ENCODE data around the gene CEP63.

The CEP63 gene

DNA sequence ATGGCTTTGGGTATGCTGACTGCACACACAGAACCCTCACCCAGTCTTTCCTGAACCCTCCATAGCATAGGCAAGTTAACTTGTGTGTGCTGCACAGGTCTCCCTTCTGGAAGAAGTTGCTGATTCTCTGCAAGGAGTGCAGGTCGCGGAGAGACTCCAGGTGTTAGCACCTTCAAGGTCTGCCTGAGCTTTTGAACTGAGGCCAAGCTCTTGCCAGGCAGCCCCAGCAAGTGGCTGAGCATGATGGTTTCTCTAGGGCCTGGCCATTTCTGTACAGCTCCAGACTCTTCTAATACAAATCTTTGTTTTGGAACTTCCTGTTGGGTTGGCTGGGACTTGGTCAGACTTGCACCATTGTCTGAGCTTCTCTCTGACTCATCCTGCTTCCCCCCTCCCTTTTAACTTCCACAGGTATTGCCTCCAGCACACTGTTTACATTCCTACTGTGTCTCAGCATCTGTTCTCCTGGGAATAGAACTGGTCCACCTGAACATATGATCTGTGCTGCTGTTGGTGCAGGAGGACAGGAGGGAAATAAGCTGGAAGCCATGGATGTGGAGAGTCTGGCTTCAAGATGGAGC is 111.6 kb downstream of the CEP63 start:
- DNase-seq (ENCODE audit: low read depth), result peak; percentile 39
- no peak for TF ChIP-seq CTCF (IDR thresholded peaks at IDR 0.05; ENCODE audit: low read length, missing control alignments)
- H3K4me3 ChIP-seq (replicated peaks; ENCODE audit: low read depth, low read length), result no peak overlapping the region

DNA sequence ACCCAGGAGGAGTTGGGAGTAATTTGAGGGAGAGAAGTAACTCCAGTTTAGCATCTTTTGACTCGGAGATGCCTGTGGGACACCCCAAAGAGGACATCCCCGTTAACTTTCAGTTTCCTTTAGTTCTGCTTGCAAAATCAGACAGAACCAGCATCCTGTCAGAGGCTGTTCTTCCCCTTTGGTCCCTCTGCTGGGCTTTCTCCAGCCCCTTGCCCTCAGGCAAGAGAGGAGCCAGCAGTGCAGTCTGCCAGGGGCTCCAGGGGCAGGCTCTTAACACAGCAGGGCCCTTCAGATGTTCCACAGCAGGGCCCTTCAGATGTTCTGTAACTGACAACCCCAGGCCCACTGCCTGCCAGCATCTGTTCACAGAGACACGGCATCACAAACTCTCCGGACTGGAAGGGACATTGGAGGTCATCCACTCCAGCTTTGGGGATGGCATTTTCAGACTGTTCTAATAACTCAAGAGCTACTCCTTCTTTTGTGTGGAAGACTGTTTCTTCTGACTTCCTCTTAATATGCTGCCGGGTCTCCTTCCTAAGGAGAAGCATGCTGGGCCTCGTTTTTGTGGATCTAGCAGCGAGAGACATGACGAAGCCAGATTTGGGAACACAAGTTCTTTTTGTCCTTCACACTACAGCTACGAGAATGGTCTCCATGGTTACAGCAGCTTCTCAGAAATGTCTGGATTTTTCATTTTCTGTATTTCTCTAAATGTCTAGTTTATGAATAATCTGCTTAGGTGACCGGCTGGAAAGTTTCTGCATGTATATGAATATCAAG is 113.1 kb downstream of the CEP63 start:
- no peak for TF ChIP-seq CTCF (IDR thresholded peaks at IDR 0.05; ENCODE audit: low read length, missing control alignments)

DNA sequence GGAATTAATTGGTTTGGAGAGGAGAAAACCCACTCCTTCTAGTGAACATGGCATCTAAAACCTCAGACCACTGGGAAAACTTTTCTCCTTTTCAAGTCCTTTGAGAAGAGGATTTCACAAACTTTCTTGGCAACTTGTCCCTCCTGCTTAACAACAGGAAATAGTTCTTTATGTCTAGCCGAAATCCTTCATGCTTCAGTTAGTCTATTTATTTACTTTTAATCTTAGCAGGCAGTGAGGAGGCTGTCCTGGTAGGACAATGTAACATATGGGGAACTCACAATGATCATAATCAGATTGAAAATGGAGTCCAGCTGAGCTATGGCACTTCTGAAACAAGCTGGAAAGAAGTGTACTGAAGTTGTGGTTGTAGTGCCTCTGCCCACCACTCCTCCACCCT is 114.3 kb downstream of the CEP63 start:
- peak; percentile 42 for DNase-seq (ENCODE audit: low read depth)
- H3K4me3 ChIP-seq (replicated peaks; ENCODE audit: low read depth, low read length), result no peak overlapping the region
- TF ChIP-seq CTCF (IDR thresholded peaks at IDR 0.05; ENCODE audit: low read length, missing control alignments), result no peak

More for the DNA sequence above, 113.1 kb downstream of the CEP63 start:
- no peak overlapping the region for H3K4me3 ChIP-seq (replicated peaks; ENCODE audit: low read depth, low read length)
- DNase-seq (ENCODE audit: low read depth), result no peak

- peak; percentile 93 for TF ChIP-seq CTCF (IDR thresholded peaks at IDR 0.05; ENCODE audit: low read length, missing control alignments)
- peak overlapping the region; percentile 17 for H3K4me3 ChIP-seq (replicated peaks; ENCODE audit: low read depth, low read length)
- DNase-seq (ENCODE audit: low read depth), result peak; percentile 70
Observed at GRCh38 chr3:134600685-134601463, 115.0 kb downstream of the CEP63 start.

- no peak overlapping the region for H3K4me3 ChIP-seq (replicated peaks; ENCODE audit: low read depth, low read length)
- no peak for TF ChIP-seq CTCF (IDR thresholded peaks at IDR 0.05; ENCODE audit: low read length, missing control alignments)
- DNase-seq (ENCODE audit: low read depth), result peak; percentile 85
Observed at GRCh38 chr3:134601539-134602439, 115.9 kb downstream of the CEP63 start.

DNA sequence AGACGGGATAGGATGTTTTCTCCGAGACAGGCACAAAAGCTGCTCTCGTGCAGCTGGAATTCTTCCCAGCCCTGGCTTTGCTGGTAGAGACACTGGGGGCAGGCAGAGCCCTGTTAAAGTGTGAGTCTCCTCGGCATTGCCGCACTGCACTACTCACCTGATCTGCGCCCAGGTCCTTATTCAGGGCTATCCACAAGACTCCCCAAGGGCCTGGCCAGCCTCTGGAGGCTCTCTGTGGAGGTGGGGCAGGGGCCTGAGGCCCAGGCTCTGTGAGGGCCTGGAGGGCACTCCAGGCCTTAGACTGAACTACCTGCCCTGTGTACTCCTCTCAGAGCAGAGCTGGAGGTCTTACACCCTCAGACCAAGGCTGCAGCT is 116.6 kb downstream of the CEP63 start:
- no peak overlapping the region for H3K4me3 ChIP-seq (replicated peaks; ENCODE audit: low read depth, low read length)
- no peak for DNase-seq (ENCODE audit: low read depth)
- no peak for TF ChIP-seq CTCF (IDR thresholded peaks at IDR 0.05; ENCODE audit: low read length, missing control alignments)
